OCI-LY7 (cell line): Measurements from ENCODE around the gene CDK5.

ENCODE experiments used
- CTCF ChIP-seq: fragments of 200-600 bp; sonication (generic); conservative IDR thresholded peaks from 2 replicates; pipeline ENCODE4 v1.5.1; 2014; ENCODE audit warnings: mild to moderate bottlenecking, antibody characterized with exemption, low read length, moderate library complexity, mixed read lengths
- EZH2phosphoT487 ChIP-seq: fragments of 200-600 bp; sonication (generic); IDR thresholded peaks from 2 replicates; pipeline ENCODE4 v1.6.1; 2018; ENCODE audit warnings: low read depth, borderline replicate concordance, mild to moderate bottlenecking, mixed run types, antibody characterized with exemption, low read length, moderate library complexity, mixed read lengths

GRCh38 chr7:151040616-151041375 lies 16.9 kb downstream of the CDK5 start:
- no peak for TF ChIP-seq CTCF
- TF ChIP-seq EZH2phosphoT487, result no peak
